Tibial nerve (tissue), 3 donors: ENCODE results near the gene ERCC1.

ENCODE experiments used
- POLR2A ChIP-seq, 2 donors: fragments of 450-650 bp; IDR thresholded peaks; one replicate each; pipeline ENCODE4 v1.6.1; 2017; ENCODE audit warnings: antibody characterized with exemption in 2 of 2, mild to moderate bottlenecking in 2 of 2, moderate library complexity in 2 of 2
- TF ChIP-seq, protein P1 (sequence below), 5 experiments: fragments of 200-600 bp in 3 of 5; fragments of 450-650 bp in 2 of 5; sonication (generic) in 3 of 5; IDR thresholded peaks; one replicate each; pipeline ENCODE4 v1.5.1; 2016 to 2019; ENCODE audit warnings: antibody characterized with exemption in 5 of 5, mild to moderate bottlenecking in 3 of 5, moderate library complexity in 2 of 5

DNA sequence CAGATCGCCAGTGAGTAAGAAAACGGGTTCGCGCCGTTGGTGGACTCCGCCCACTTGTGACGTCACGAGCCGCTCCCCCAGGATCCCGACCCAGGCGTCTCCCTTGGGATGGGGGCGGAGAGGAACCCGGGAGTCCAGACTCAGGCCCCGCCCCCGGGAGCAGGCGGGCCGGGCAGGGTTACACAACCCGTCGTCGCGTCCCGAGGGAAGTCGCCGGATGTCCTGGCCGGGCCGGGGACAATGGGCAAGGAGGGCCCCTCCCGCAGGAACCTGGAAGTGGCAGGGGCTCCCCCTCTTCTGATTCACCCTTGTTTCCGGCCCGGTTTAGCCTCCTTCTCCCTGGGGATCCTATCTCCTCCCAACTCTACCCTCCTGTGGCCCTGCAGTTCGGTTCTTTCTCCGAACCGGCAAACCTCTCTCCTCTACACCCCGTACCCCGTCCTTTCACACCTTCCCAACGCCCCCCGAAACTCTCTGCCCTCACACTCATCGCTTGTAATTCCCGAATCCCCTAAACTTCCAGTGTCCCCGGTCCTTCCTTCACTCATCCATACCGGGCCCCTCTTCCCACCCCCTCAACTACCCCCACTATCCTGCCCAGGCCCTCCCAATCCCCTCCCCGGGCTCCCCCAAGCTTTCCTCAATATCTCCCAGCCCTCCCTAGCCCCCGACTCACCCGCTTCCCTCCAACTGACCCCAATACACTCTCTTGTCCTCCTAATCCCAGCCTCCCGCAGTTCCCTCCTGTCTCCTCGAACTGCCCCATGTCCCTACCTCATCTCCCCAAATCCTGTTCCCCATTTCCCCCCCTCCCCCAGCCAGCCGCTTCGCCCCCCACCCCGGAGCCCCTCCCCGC lies 20.0 kb upstream of the ERCC1 start:
- TF ChIP-seq, protein P1, sequence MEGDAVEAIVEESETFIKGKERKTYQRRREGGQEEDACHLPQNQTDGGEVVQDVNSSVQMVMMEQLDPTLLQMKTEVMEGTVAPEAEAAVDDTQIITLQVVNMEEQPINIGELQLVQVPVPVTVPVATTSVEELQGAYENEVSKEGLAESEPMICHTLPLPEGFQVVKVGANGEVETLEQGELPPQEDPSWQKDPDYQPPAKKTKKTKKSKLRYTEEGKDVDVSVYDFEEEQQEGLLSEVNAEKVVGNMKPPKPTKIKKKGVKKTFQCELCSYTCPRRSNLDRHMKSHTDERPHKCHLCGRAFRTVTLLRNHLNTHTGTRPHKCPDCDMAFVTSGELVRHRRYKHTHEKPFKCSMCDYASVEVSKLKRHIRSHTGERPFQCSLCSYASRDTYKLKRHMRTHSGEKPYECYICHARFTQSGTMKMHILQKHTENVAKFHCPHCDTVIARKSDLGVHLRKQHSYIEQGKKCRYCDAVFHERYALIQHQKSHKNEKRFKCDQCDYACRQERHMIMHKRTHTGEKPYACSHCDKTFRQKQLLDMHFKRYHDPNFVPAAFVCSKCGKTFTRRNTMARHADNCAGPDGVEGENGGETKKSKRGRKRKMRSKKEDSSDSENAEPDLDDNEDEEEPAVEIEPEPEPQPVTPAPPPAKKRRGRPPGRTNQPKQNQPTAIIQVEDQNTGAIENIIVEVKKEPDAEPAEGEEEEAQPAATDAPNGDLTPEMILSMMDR (IDR thresholded peaks at IDR 0.05) = peak in 2 of 5 experiments; percentile 21 to 34
- TF ChIP-seq POLR2A (IDR thresholded peaks at IDR 0.05) = peak; percentile 64 to 75
